HEK293 (cell line): ENCODE results near the gene DNAJC5.
A peak's percentile ranks its signal among the peaks of the same experiment; 100 is the strongest.

Experiments
- EGR2 ChIP-seq: fragments of 450-650 bp; formaldehyde crosslinking; IDR thresholded peaks from 2 replicates; pipeline ENCODE4 v1.5.1; 2016; ENCODE audit warnings: low read depth, missing biosample characterization, missing genetic modification characterization
- GLIS1 ChIP-seq: fragments of 450-650 bp; formaldehyde crosslinking; IDR thresholded peaks from 2 replicates; pipeline ENCODE4 v1.5.1; 2016; ENCODE audit warnings: missing biosample characterization, missing genetic modification characterization
- HIC1 ChIP-seq: fragments of 450-650 bp; formaldehyde crosslinking; IDR thresholded peaks from 2 replicates; pipeline ENCODE4 v1.5.1; 2016; ENCODE audit warnings: missing biosample characterization, missing genetic modification characterization
- HOXA7 ChIP-seq: sonication (generic); formaldehyde crosslinking; IDR thresholded peaks from 2 replicates; pipeline ENCODE4 v1.8.1; 2022; ENCODE audit warnings: missing genetic modification reagents, borderline replicate concordance
- KLF7 ChIP-seq: fragments of 450-650 bp; formaldehyde crosslinking; IDR thresholded peaks from 2 replicates; pipeline ENCODE4 v1.5.1; 2016; ENCODE audit warnings: missing biosample characterization, missing genetic modification characterization, borderline replicate concordance
- OSR2 ChIP-seq: fragments of 450-650 bp; formaldehyde crosslinking; IDR thresholded peaks from 2 replicates; pipeline ENCODE4 v1.5.1; 2016; ENCODE audit warnings: missing biosample characterization, missing genetic modification characterization
- PRDM1 ChIP-seq: fragments of 450-650 bp; formaldehyde crosslinking; IDR thresholded peaks from 2 replicates; pipeline ENCODE4; 2016; ENCODE audit warnings: missing biosample characterization, missing genetic modification characterization
- PRDM10 ChIP-seq: fragments of 450-650 bp; formaldehyde crosslinking; IDR thresholded peaks from 2 replicates; pipeline ENCODE4 v1.5.1; 2016; ENCODE audit warnings: missing biosample characterization, missing genetic modification characterization
- REPIN1 ChIP-seq: fragments of 450-650 bp; formaldehyde crosslinking; IDR thresholded peaks from 2 replicates; pipeline ENCODE4 v1.5.1; 2017; ENCODE audit warnings: missing biosample characterization, missing genetic modification characterization, low read depth
- TCF7L2 ChIP-seq: IDR thresholded peaks from 2 replicates; pipeline ENCODE4 v1.6.1; 2011; ENCODE audit warnings: low read depth, mild to moderate bottlenecking, inconsistent platforms, low read length, moderate library complexity, borderline replicate concordance
- ZBTB26 ChIP-seq: fragments of 450-650 bp; formaldehyde crosslinking; optimal IDR thresholded peaks from 2 replicates; pipeline ENCODE3; 2016; ENCODE audit warnings: missing biosample characterization, mild to moderate bottlenecking, missing genetic modification characterization
- ZFP37 ChIP-seq: fragments of 450-650 bp; formaldehyde crosslinking; IDR thresholded peaks from 2 replicates; pipeline ENCODE4 v1.5.1; 2016; ENCODE audit warnings: missing biosample characterization, missing genetic modification characterization
- ZNF140 ChIP-seq: fragments of 450-650 bp; formaldehyde crosslinking; IDR thresholded peaks from 2 replicates; pipeline ENCODE4 v1.5.1; 2016; ENCODE audit warnings: missing biosample characterization, missing genetic modification characterization
- ZNF174 ChIP-seq: fragments of 450-650 bp; formaldehyde crosslinking; IDR thresholded peaks from 2 replicates; pipeline ENCODE4 v1.5.0; 2017; ENCODE audit warnings: missing biosample characterization, mild to moderate bottlenecking, missing genetic modification characterization
- ZNF18 ChIP-seq: fragments of 450-650 bp; formaldehyde crosslinking; IDR thresholded peaks from 2 replicates; pipeline ENCODE4 v1.5.1; 2016; ENCODE audit warnings: missing biosample characterization, missing genetic modification characterization
- ZNF19 ChIP-seq: fragments of 450-650 bp; formaldehyde crosslinking; IDR thresholded peaks from 2 replicates; pipeline ENCODE4; 2016; ENCODE audit warnings: missing biosample characterization, missing genetic modification characterization, low read depth
- ZNF292 ChIP-seq: fragments of 450-650 bp; formaldehyde crosslinking; IDR thresholded peaks from 2 replicates; pipeline ENCODE4 v1.5.1; 2016; ENCODE audit warnings: low read depth, missing biosample characterization, missing genetic modification characterization, borderline replicate concordance
- ZNF394 ChIP-seq: fragments of 450-650 bp; formaldehyde crosslinking; IDR thresholded peaks from 2 replicates; pipeline ENCODE4 v1.5.1; 2016; ENCODE audit warnings: missing biosample characterization, missing genetic modification characterization, mild to moderate bottlenecking, moderate library complexity, borderline replicate concordance
- ZNF518A ChIP-seq: fragments of 450-650 bp; formaldehyde crosslinking; conservative IDR thresholded peaks from 2 replicates; pipeline ENCODE4 v1.5.1; 2016; ENCODE audit warnings: low read depth, missing biosample characterization, missing genetic modification characterization
- ZNF560 ChIP-seq: fragments of 450-650 bp; formaldehyde crosslinking; IDR thresholded peaks from 2 replicates; pipeline ENCODE4 v1.5.1; 2017; ENCODE audit warnings: missing biosample characterization, missing genetic modification characterization, borderline replicate concordance
- ZNF645 ChIP-seq: fragments of 450-650 bp; formaldehyde crosslinking; IDR thresholded peaks from 2 replicates; pipeline ENCODE4; 2016; ENCODE audit warnings: missing biosample characterization, missing genetic modification characterization
- ZNF677 ChIP-seq: fragments of 450-650 bp; IDR thresholded peaks from 2 replicates; pipeline ENCODE4 v1.5.0; 2018; ENCODE audit warnings: missing biosample characterization, mild to moderate bottlenecking, missing genetic modification characterization, moderate library complexity
- ZNF707 ChIP-seq: fragments of 450-650 bp; formaldehyde crosslinking; IDR thresholded peaks from 2 replicates; pipeline ENCODE4 v1.5.1; 2016; ENCODE audit warnings: missing biosample characterization, missing genetic modification characterization
- ZNF76 ChIP-seq: fragments of 450-650 bp; formaldehyde crosslinking; IDR thresholded peaks from 2 replicates; pipeline ENCODE4; 2016; ENCODE audit warnings: low read depth, missing biosample characterization, missing genetic modification characterization, borderline replicate concordance

DNAJC5 gene

GRCh38 chr20:63979557-63980316 is 84.8 kb downstream of the DNAJC5 start, which contains the start of gene SAMD10 (continued):
- TF ChIP-seq PRDM10 (tag by site-specific recombination) (peak; percentile 90), ZNF76 (no peak), ZBTB26 (tag by site-specific recombination) (peak; percentile 77), ZNF174 (tag by site-specific recombination) (no peak), TCF7L2 (no peak), ZNF394 (no peak), PRDM1 (no peak), ZNF292 (tag by site-specific recombination) (no peak), KLF7 (peak; percentile 22; the same call in 1 of the 2 replicates), GLIS1 (tag by site-specific recombination) (peak; percentile 26; the same call in 1 of the 2 replicates), ZNF19 (tag by site-specific recombination) (no peak), ZFP37 (no peak), REPIN1 (tag by site-specific recombination) (no peak), ZNF140 (tag by site-specific recombination) (no peak), ZNF645 (no peak), EGR2 (tag by site-specific recombination) (peak; percentile 94), HOXA7 (CRISPR knock-in tag) (no peak), ZNF707 (no peak), HIC1 (no peak), ZNF18 (tag by site-specific recombination) (no peak), OSR2 (tag by site-specific recombination) (no peak), ZNF677 (tag by site-specific recombination) (no peak), ZNF560 (no peak), ZNF518A (tag by site-specific recombination) (no peak)
